ENCODE results near the gene OMP. TPM values are rescaled to one million over a fixed set of nuclear protein-coding genes. Genes with fewer than 3 reads are reported as not detected.
A peak's percentile ranks its signal among the peaks of the same experiment; 100 is the strongest.

Gene OMP
- total and polyA plus RNA-seq, 2 donors (not counting 3 experiments of a cell fraction or from before 2014, with no cell fraction given), result 0.80 TPM; not detected in 1

- no peaks in the 10 kb centered on the region for H3K79me2 ChIP-seq (ENCODE audit: control insufficient read depth, insufficient read depth, low read length)
- TF ChIP-seq CTCF (IDR thresholded peaks at IDR 0.05; ENCODE audit: extremely low read depth in 1 of 2, insufficient read depth in 1 of 2, low read depth in 1 of 2, low read length in 2 of 2) (no peak), FOS (IDR thresholded peaks at IDR 0.05; ENCODE audit: borderline replicate concordance, insufficient read depth, low read length) (peak; percentile 37)
- H3K4me1 ChIP-seq (ENCODE audit: control insufficient read depth, extremely low read depth, insufficient read depth, low read length), result peaks cover 3% of the 10 kb centered on the region
- BruUV-seq (replicated peaks), result no TSS peak
- no peaks in the 10 kb centered on the region for H4K20me1 ChIP-seq (replicated peaks; ENCODE audit: control insufficient read depth, extremely low read depth, insufficient read depth, low read length)
- no peaks in the 10 kb centered on the region for H3K36me3 ChIP-seq (ENCODE audit: control insufficient read depth in 2 of 2, extremely low read depth in 1 of 2, insufficient read depth in 2 of 2, low read length in 2 of 2)
- H3K9me3 ChIP-seq (replicated peaks; ENCODE audit: control insufficient read depth, insufficient read depth, low read length), result no peaks in the 10 kb centered on the region
- FAIRE-seq (no peak), DNase-seq (ENCODE audit: low read depth, low spot score) (peak; percentile 29)
- no peak overlapping the region for H3K27ac ChIP-seq (ENCODE audit: insufficient read depth, low read depth, low read length)
- H3K4me3 ChIP-seq (replicated peaks in 1 of 3; ENCODE audit: insufficient read depth in 1 of 3, low read depth in 1 of 3, low read length in 3 of 3), result no peak overlapping the region
- H2AFZ ChIP-seq (ENCODE audit: low read depth, low read length), result no peak overlapping the region
- no peak overlapping the region for H3K9ac ChIP-seq (replicated peaks; ENCODE audit: extremely low read depth, insufficient read depth, low read length)
- no peak overlapping the region for H3K4me2 ChIP-seq (ENCODE audit: insufficient read depth, low read length)
- ChIA-PET POLR2A (interaction anchor here (0.7 kb wide), 1 partner anchor 411 kb away, joined by 3 read pairs; no protein-coding TSS in a partner anchor), CTCF (interaction anchor here (1.0 to 2.5 kb wide), 2 partner anchors 8 to 485 kb away, joined by 3 to 12 read pairs; no protein-coding TSS in a partner anchor)
- intact Hi-C loops (cut with micrococcal nuclease) (no loop called here), dilution Hi-C loops (cut with MboI; ENCODE audit: extremely low pct_ligation_motif_present, low sequenced_read_pairs) (no loop called here)
- no peaks in the 10 kb centered on the region for H3K27me3 ChIP-seq (ENCODE audit: control insufficient read depth in 2 of 2, insufficient read depth in 2 of 2, low read length in 2 of 2)
- no peaks in the 10 kb centered on the region for H3K9me1 ChIP-seq (replicated peaks; ENCODE audit: control insufficient read depth, extremely low read depth, insufficient read depth, low read length)
These were observed 32.4 kb downstream of the OMP start for GRCh38 chr11:77135069-77135468.

- H4K20me1 ChIP-seq (replicated peaks; ENCODE audit: control insufficient read depth, extremely low read depth, insufficient read depth, low read length), result no peaks in the 10 kb centered on the region
- CTCF ChIA-PET, result interaction anchor here (2.5 kb wide), 1 partner anchor 9 kb away, joined by 12 read pairs; no protein-coding TSS in a partner anchor
- TF ChIP-seq FOS (IDR thresholded peaks at IDR 0.05; ENCODE audit: borderline replicate concordance, insufficient read depth, low read length) (peak; percentile 18), MAX (IDR thresholded peaks at IDR 0.05; ENCODE audit: insufficient read depth, insufficient read length) (no peak)
- no peak overlapping the region for H3K4me2 ChIP-seq (ENCODE audit: insufficient read depth, low read length)
- dilution Hi-C loops (cut with MboI; ENCODE audit: extremely low pct_ligation_motif_present, low sequenced_read_pairs), result no loop called here
- POLR2A ChIA-PET, result no interaction called here
- H3K4me3 ChIP-seq (replicated peaks in 1 of 3; ENCODE audit: insufficient read depth in 1 of 3, low read depth in 1 of 3, low read length in 3 of 3), result no peak overlapping the region
- H3K9me3 ChIP-seq (replicated peaks; ENCODE audit: control insufficient read depth, insufficient read depth, low read length), result no peaks in the 10 kb centered on the region
- BruUV-seq (replicated peaks), result no TSS peak
- H3K4me1 ChIP-seq (ENCODE audit: control insufficient read depth, extremely low read depth, insufficient read depth, low read length), result peaks cover 8% of the 10 kb centered on the region
- H2AFZ ChIP-seq (ENCODE audit: low read depth, low read length), result no peak overlapping the region
- intact Hi-C loops (cut with micrococcal nuclease), result no loop called here
- no peaks in the 10 kb centered on the region for H3K9me1 ChIP-seq (replicated peaks; ENCODE audit: control insufficient read depth, extremely low read depth, insufficient read depth, low read length)
- no peak overlapping the region for H3K27ac ChIP-seq (ENCODE audit: insufficient read depth, low read depth, low read length)
- FAIRE-seq (peak; percentile 60), DNase-seq (ENCODE audit: low read depth, low spot score) (no peak)
- no peak overlapping the region for H3K9ac ChIP-seq (replicated peaks; ENCODE audit: extremely low read depth, insufficient read depth, low read length)
- no peaks in the 10 kb centered on the region for H3K36me3 ChIP-seq (ENCODE audit: control insufficient read depth in 2 of 2, extremely low read depth in 1 of 2, insufficient read depth in 2 of 2, low read length in 2 of 2)
- no peaks in the 10 kb centered on the region for H3K79me2 ChIP-seq (ENCODE audit: control insufficient read depth, insufficient read depth, low read length)
- no peaks in the 10 kb centered on the region for H3K27me3 ChIP-seq (ENCODE audit: control insufficient read depth in 2 of 2, insufficient read depth in 2 of 2, low read length in 2 of 2)
These were observed 33.4 kb downstream of the OMP start for GRCh38 chr11:77136074-77136473.

Data from endothelial cell of umbilical vein (primary cell).